Measurements from ENCODE around the gene SCTR. TPM values are rescaled to one million over a fixed set of nuclear protein-coding genes. Genes with fewer than 3 reads are reported as not detected.

SCTR gene
- total and polyA plus RNA-seq, 2 of the 13 experiments (the other 11 are each of a cell fraction or from before 2014, with no cell fraction given): not detected

DNA sequence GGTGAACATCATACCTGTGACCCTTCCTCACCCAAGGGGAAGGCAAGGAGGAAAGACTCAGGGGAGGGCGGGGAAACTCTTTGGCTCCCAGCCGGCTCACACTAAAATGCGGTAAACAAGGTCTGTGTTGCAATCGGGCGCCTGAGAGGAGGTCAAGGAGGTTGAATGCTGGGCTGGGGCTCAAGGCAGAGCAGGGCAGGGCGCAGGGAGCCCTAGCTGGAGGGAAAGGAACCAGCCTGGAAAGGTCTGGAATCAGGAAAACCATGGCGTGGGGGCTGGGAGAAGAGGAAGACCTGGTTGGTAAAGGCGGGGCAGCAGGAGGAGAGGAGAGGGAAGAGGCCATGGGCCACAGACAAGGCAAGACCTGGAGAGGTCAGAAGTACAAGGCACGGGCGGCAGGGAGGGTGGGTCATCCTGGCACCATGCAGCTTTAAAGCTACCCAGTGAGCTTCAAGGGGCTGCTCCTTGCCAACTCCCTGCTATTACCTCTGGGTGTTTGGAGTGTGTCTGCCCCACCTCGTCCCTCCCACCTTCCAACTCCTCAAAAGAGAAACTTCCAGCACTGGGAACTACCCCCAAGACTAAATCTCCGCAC, 97.4 kb downstream of the SCTR start (continued):
- TF ChIP-seq, protein P1, sequence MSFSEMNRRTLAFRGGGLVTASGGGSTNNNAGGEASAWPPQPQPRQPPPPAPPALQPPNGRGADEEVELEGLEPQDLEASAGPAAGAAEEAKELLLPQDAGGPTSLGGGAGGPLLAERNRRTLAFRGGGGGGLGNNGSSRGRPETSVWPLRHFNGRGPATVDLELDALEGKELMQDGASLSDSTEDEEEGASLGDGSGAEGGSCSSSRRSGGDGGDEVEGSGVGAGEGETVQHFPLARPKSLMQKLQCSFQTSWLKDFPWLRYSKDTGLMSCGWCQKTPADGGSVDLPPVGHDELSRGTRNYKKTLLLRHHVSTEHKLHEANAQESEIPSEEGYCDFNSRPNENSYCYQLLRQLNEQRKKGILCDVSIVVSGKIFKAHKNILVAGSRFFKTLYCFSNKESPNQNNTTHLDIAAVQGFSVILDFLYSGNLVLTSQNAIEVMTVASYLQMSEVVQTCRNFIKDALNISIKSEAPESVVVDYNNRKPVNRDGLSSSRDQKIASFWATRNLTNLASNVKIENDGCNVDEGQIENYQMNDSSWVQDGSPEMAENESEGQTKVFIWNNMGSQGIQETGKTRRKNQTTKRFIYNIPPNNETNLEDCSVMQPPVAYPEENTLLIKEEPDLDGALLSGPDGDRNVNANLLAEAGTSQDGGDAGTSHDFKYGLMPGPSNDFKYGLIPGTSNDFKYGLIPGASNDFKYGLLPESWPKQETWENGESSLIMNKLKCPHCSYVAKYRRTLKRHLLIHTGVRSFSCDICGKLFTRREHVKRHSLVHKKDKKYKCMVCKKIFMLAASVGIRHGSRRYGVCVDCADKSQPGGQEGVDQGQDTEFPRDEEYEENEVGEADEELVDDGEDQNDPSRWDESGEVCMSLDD (CRISPR knock-in tag; IDR thresholded peaks at IDR 0.05; ENCODE audit: borderline replicate concordance): peak; percentile 27; the same call in 1 of the 2 replicates
- TF ChIP-seq MXI1 (IDR thresholded peaks at IDR 0.05; ENCODE audit: borderline replicate concordance, low read depth, low read length) (peak; percentile 35; the same call in 1 of the 3 replicates), ZNF773 (CRISPR knock-in tag; IDR thresholded peaks at IDR 0.05; ENCODE audit: borderline replicate concordance) (no peak), NFYB (CRISPR knock-in tag; IDR thresholded peaks at IDR 0.05) (no peak), MTA3 (CRISPR knock-in tag; IDR thresholded peaks at IDR 0.05) (no peak), HMG20A (CRISPR knock-in tag; IDR thresholded peaks at IDR 0.05; ENCODE audit: borderline replicate concordance) (peak; percentile 90; the same call in 1 of the 2 replicates), SALL1 (CRISPR knock-in tag; IDR thresholded peaks at IDR 0.05) (peak; percentile 87), MEIS2 (CRISPR knock-in tag; IDR thresholded peaks at IDR 0.05) (no peak), RBM22 (optimal IDR thresholded peaks at IDR 0.05; ENCODE audit: low read length) (no peak), MTF1 (CRISPR knock-in tag; IDR thresholded peaks at IDR 0.05) (no peak), ZNF24 (IDR thresholded peaks at IDR 0.05) (no peak), KMT2B (CRISPR knock-in tag; IDR thresholded peaks at IDR 0.05) (no peak; the same call in 1 of the 2 replicates), PAWR (CRISPR knock-in tag; IDR thresholded peaks at IDR 0.05; ENCODE audit: borderline replicate concordance) (no peak), XRCC5 (optimal IDR thresholded peaks at IDR 0.05; ENCODE audit: low read length) (peak; percentile 46)
- TF ChIP-seq, protein P2, sequence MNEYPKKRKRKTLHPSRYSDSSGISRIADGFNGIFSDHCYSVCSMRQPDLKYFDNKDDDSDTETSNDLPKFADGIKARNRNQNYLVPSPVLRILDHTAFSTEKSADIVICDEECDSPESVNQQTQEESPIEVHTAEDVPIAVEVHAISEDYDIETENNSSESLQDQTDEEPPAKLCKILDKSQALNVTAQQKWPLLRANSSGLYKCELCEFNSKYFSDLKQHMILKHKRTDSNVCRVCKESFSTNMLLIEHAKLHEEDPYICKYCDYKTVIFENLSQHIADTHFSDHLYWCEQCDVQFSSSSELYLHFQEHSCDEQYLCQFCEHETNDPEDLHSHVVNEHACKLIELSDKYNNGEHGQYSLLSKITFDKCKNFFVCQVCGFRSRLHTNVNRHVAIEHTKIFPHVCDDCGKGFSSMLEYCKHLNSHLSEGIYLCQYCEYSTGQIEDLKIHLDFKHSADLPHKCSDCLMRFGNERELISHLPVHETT (CRISPR knock-in tag; conservative IDR thresholded peaks at IDR 0.05): no peak
- TF ChIP-seq, protein P3, sequence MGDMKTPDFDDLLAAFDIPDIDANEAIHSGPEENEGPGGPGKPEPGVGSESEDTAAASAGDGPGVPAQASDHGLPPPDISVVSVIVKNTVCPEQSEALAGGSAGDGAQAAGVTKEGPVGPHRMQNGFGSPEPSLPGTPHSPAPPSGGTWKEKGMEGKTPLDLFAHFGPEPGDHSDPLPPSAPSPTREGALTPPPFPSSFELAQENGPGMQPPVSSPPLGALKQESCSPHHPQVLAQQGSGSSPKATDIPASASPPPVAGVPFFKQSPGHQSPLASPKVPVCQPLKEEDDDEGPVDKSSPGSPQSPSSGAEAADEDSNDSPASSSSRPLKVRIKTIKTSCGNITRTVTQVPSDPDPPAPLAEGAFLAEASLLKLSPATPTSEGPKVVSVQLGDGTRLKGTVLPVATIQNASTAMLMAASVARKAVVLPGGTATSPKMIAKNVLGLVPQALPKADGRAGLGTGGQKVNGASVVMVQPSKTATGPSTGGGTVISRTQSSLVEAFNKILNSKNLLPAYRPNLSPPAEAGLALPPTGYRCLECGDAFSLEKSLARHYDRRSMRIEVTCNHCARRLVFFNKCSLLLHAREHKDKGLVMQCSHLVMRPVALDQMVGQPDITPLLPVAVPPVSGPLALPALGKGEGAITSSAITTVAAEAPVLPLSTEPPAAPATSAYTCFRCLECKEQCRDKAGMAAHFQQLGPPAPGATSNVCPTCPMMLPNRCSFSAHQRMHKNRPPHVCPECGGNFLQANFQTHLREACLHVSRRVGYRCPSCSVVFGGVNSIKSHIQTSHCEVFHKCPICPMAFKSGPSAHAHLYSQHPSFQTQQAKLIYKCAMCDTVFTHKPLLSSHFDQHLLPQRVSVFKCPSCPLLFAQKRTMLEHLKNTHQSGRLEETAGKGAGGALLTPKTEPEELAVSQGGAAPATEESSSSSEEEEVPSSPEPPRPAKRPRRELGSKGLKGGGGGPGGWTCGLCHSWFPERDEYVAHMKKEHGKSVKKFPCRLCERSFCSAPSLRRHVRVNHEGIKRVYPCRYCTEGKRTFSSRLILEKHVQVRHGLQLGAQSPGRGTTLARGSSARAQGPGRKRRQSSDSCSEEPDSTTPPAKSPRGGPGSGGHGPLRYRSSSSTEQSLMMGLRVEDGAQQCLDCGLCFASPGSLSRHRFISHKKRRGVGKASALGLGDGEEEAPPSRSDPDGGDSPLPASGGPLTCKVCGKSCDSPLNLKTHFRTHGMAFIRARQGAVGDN (CRISPR knock-in tag; IDR thresholded peaks at IDR 0.05): peak; percentile 80
- TF ChIP-seq, protein P4, sequence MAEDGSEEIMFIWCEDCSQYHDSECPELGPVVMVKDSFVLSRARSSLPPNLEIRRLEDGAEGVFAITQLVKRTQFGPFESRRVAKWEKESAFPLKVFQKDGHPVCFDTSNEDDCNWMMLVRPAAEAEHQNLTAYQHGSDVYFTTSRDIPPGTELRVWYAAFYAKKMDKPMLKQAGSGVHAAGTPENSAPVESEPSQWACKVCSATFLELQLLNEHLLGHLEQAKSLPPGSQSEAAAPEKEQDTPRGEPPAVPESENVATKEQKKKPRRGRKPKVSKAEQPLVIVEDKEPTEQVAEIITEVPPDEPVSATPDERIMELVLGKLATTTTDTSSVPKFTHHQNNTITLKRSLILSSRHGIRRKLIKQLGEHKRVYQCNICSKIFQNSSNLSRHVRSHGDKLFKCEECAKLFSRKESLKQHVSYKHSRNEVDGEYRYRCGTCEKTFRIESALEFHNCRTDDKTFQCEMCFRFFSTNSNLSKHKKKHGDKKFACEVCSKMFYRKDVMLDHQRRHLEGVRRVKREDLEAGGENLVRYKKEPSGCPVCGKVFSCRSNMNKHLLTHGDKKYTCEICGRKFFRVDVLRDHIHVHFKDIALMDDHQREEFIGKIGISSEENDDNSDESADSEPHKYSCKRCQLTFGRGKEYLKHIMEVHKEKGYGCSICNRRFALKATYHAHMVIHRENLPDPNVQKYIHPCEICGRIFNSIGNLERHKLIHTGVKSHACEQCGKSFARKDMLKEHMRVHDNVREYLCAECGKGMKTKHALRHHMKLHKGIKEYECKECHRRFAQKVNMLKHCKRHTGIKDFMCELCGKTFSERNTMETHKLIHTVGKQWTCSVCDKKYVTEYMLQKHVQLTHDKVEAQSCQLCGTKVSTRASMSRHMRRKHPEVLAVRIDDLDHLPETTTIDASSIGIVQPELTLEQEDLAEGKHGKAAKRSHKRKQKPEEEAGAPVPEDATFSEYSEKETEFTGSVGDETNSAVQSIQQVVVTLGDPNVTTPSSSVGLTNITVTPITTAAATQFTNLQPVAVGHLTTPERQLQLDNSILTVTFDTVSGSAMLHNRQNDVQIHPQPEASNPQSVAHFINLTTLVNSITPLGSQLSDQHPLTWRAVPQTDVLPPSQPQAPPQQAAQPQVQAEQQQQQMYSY (CRISPR knock-in tag; IDR thresholded peaks at IDR 0.05): no peak
